Right ventricle myocardium inferior (tissue), 1 donor: ENCODE data around the gene RCAN2. TPM values are rescaled to one million over a fixed set of nuclear protein-coding genes. Genes with fewer than 3 reads are reported as not detected.
A peak's percentile ranks its signal among the peaks of the same experiment; 100 is the strongest.

ENCODE experiments used
- ATAC-seq: fragments of 200-7000 bp; cut with Tn5 transposase; one replicate; pipeline ENCODE4 v1.9.1; 2020; ENCODE audit warnings: mild to moderate bottlenecking, moderate library complexity
- DNase-seq: peaks from one replicate; pipeline ENCODE4 v3.0.0; 2021; ENCODE audit errors: missing footprints
- intact Hi-C: fragments of 100-400 bp; cut with DNase I; formaldehyde crosslinking; loops from one replicate; pipeline ENCODE4 v1.11.0; 2022
- total RNA-seq: library from RNA; stranded (reverse); fragmentation: NEBNext Ultra II Directional; extraction: Animal tissue kit (Norgen Biotek cat#: 25700); gene quantifications from one replicate; pipeline ENCODE4 v1.2.1, GENCODE V29; 2021
- donor health status: DM: no; HTN: yes; CAD: no; lungs with severe emphysema.

Gene RCAN2
- total RNA-seq, 1 donor from 2014 or later, result 273 TPM

GRCh38 chr6:46453216-46453615, 38.0 kb downstream of the RCAN2 start:
- DNase-seq (no peak), ATAC-seq (no peak)
- intact Hi-C loops, result no loop called here

- DNase-seq (no peak), ATAC-seq (no peak)
- intact Hi-C loops, result no loop called here
These were observed 38.8 kb downstream of the RCAN2 start for GRCh38 chr6:46452312-46452917.

GRCh38 chr6:46451343-46451742, 39.9 kb downstream of the RCAN2 start:
- ATAC-seq, result no peak

GRCh38 chr6:46444772-46445454, 46.3 kb downstream of the RCAN2 start:
- intact Hi-C loops, result no loop called here
- ATAC-seq (peak; percentile 10), DNase-seq (peak; percentile 63)

More at GRCh38 chr6:46451343-46451742, 39.9 kb downstream of the RCAN2 start:
- intact Hi-C loops, result no loop called here
- DNase-seq, result no peak

- intact Hi-C loops, result no loop called here
- ATAC-seq, result peak; percentile 30
These were observed 47.6 kb downstream of the RCAN2 start for GRCh38 chr6:46443623-46444022.

GRCh38 chr6:46440641-46441040, 50.6 kb downstream of the RCAN2 start:
- DNase-seq (no peak), ATAC-seq (no peak)
- intact Hi-C loops, result no loop called here

More at GRCh38 chr6:46443623-46444022, 47.6 kb downstream of the RCAN2 start:
- DNase-seq, result no peak

- DNase-seq (no peak), ATAC-seq (no peak)
- intact Hi-C loops, result no loop called here
These were observed 51.1 kb downstream of the RCAN2 start for GRCh38 chr6:46440141-46440540.

- ATAC-seq (no peak), DNase-seq (no peak)
- intact Hi-C loops, result loop anchor here (5.0 kb wide), 3 partner anchors 49 to 179 kb away; no protein-coding TSS in a partner anchor
These were observed 53.0 kb downstream of the RCAN2 start for GRCh38 chr6:46438245-46438644.

GRCh38 chr6:46437671-46438221, 53.5 kb downstream of the RCAN2 start:
- DNase-seq, result no peak
- intact Hi-C loops, result loop anchor here (5.0 kb wide), 3 partner anchors 50 to 180 kb away; no protein-coding TSS in a partner anchor

GRCh38 chr6:46422619-46423018, 68.6 kb downstream of the RCAN2 start:
- intact Hi-C loops, result loop anchor here (1.0 to 5.0 kb wide), 2 partner anchors 69 to 190 kb away; partner anchors contain the start of gene RCAN2
- ATAC-seq (no peak), DNase-seq (no peak)

More at GRCh38 chr6:46437671-46438221, 53.5 kb downstream of the RCAN2 start:
- peak; percentile 87 for ATAC-seq

- intact Hi-C loops, result loop anchor here (5.0 kb wide), 1 partner anchor 190 kb away; no protein-coding TSS in a partner anchor
- no peak for DNase-seq
- no peak for ATAC-seq
These were observed 69.3 kb downstream of the RCAN2 start for GRCh38 chr6:46421939-46422338.

- DNase-seq (no peak), ATAC-seq (no peak)
- intact Hi-C loops, result loop anchor here (5.0 kb wide), 1 partner anchor 191 kb away; no protein-coding TSS in a partner anchor
These were observed 70.2 kb downstream of the RCAN2 start for GRCh38 chr6:46420921-46421638.

- intact Hi-C loops, result loop anchor here (1.0 to 10.0 kb wide), 5 partner anchors 193 to 628 kb away; no protein-coding TSS in a partner anchor
- ATAC-seq, result no peak
- no peak for DNase-seq
These were observed 71.7 kb downstream of the RCAN2 start for GRCh38 chr6:46419576-46420002.

GRCh38 chr6:46414398-46414797, 76.9 kb downstream of the RCAN2 start:
- intact Hi-C loops, result loop anchor here (10.0 kb wide), 2 partner anchors 360 to 480 kb away; no protein-coding TSS in a partner anchor
- ATAC-seq, result no peak

GRCh38 chr6:46412662-46413061, 78.6 kb downstream of the RCAN2 start:
- intact Hi-C loops, result loop anchor here (10.0 kb wide), 2 partner anchors 362 to 478 kb away; no protein-coding TSS in a partner anchor
- DNase-seq (no peak), ATAC-seq (no peak)

More at GRCh38 chr6:46414398-46414797, 76.9 kb downstream of the RCAN2 start:
- no peak for DNase-seq

GRCh38 chr6:46411456-46412197, 79.6 kb downstream of the RCAN2 start:
- no peak for DNase-seq
- no peak for ATAC-seq
- intact Hi-C loops, result loop anchor here (10.0 kb wide), 2 partner anchors 363 to 477 kb away; no protein-coding TSS in a partner anchor

GRCh38 chr6:46410334-46410953, 80.8 kb downstream of the RCAN2 start:
- ATAC-seq (no peak), DNase-seq (no peak)
- intact Hi-C loops, result loop anchor here (1.0 to 10.0 kb wide), 4 partner anchors 189 to 476 kb away; no protein-coding TSS in a partner anchor
